HFFc6 (cell line): ENCODE results near the gene COL4A2. TPM values are rescaled to one million over a fixed set of nuclear protein-coding genes. Genes with fewer than 3 reads are reported as not detected.

Experiments
- DNase-seq: peaks from one replicate; pipeline ENCODE4 v3.0.0-alpha.2; 2018
- H3K27ac Mint-ChIP-seq: 2 replicates; pipeline ENCODE4 v1.8.0; 2020; ENCODE audit warnings: mild to moderate bottlenecking, mixed read lengths
- H3K27me3 Mint-ChIP-seq: 2 replicates; pipeline ENCODE4 v1.8.0; 2021; ENCODE audit warnings: mild to moderate bottlenecking, moderate library complexity, mixed read lengths; ENCODE audit not compliant: insufficient read depth
- H3K36me3 Mint-ChIP-seq: 2 replicates; pipeline ENCODE4 v1.8.0; 2021; ENCODE audit warnings: low read depth, mixed read lengths
- H3K4me1 Mint-ChIP-seq: 2 replicates; pipeline ENCODE4 v1.8.0; 2020; ENCODE audit warnings: low read depth, mixed read lengths
- H3K4me3 Mint-ChIP-seq: 2 replicates; pipeline ENCODE4 v1.8.0; 2020; ENCODE audit warnings: mild to moderate bottlenecking, moderate library complexity, mixed read lengths
- H3K9me3 Mint-ChIP-seq: 2 replicates; pipeline ENCODE4 v1.8.0; 2020; ENCODE audit warnings: mild to moderate bottlenecking, mixed read lengths
- total RNA-seq, 6 experiments: library from RNA; stranded (reverse); fragmentation: NEBNext Ultra II Directional; extraction: Animal tissue kit (Norgen Biotek cat#: 25700); gene quantifications; 2 replicates in 1 of 6; 3 replicates in 5 of 6; pipeline ENCODE4 v1.2.3, GENCODE V29; 2021
- TF ChIP-seq, protein P1 (sequence below): fragments of 200-600 bp; sonication (generic); IDR thresholded peaks from 2 replicates; pipeline ENCODE4 v1.5.0; 2021; ENCODE audit warnings: antibody characterized with exemption, mild to moderate bottlenecking

The COL4A2 gene
- total RNA-seq, 6 experiments from 2014 or later: 202 to 327 (median 217) TPM

GRCh38 chr13:110414283-110414682 is 107.2 kb downstream of the COL4A2 start:
- peaks cover 55% of the 10 kb centered on the region for H3K4me1 Mint-ChIP-seq
- no peaks in the 10 kb centered on the region for H3K9me3 Mint-ChIP-seq
- DNase-seq: no peak
- TF ChIP-seq, protein P1, sequence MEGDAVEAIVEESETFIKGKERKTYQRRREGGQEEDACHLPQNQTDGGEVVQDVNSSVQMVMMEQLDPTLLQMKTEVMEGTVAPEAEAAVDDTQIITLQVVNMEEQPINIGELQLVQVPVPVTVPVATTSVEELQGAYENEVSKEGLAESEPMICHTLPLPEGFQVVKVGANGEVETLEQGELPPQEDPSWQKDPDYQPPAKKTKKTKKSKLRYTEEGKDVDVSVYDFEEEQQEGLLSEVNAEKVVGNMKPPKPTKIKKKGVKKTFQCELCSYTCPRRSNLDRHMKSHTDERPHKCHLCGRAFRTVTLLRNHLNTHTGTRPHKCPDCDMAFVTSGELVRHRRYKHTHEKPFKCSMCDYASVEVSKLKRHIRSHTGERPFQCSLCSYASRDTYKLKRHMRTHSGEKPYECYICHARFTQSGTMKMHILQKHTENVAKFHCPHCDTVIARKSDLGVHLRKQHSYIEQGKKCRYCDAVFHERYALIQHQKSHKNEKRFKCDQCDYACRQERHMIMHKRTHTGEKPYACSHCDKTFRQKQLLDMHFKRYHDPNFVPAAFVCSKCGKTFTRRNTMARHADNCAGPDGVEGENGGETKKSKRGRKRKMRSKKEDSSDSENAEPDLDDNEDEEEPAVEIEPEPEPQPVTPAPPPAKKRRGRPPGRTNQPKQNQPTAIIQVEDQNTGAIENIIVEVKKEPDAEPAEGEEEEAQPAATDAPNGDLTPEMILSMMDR: no peak
- H3K27ac Mint-ChIP-seq: 0 out of 2 replicates have a peak overlapping the region, but pooled peaks have one; percentile 15
- H3K27me3 Mint-ChIP-seq: peaks cover 2% of the 10 kb centered on the region; the same call in 1 of the 2 replicates
- H3K4me3 Mint-ChIP-seq: no peak overlapping the region
- H3K36me3 Mint-ChIP-seq: peaks cover 31% of the 10 kb centered on the region

DNA sequence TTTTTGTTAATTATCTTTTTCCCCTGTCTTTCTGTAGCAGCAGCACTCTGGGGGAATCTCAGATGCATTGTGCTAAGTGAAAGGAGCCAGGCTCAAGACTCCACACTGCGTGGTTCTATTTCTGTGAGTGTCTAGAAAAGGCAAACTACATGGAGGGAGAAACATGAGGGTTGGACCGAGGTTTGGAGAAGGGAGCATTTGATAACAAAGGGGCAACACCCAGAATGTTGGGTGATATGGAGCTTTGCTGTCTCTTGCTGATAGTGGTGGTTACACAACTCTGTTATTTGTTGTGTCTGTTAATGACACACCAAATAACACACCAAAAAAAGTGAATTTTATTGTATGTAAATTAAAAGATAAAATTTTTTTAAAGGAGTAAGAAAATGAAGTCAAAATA is 107.8 kb downstream of the COL4A2 start:
- H3K4me3 Mint-ChIP-seq: no peak overlapping the region

GRCh38 chr13:110415669-110416068 is 108.6 kb downstream of the COL4A2 start:
- no peaks in the 10 kb centered on the region for H3K9me3 Mint-ChIP-seq
- H3K4me3 Mint-ChIP-seq: no peak overlapping the region
- TF ChIP-seq, protein P1: no peak
- peaks cover 46% of the 10 kb centered on the region for H3K4me1 Mint-ChIP-seq
- H3K36me3 Mint-ChIP-seq: peaks cover 25% of the 10 kb centered on the region
- H3K27me3 Mint-ChIP-seq: peaks cover 2% of the 10 kb centered on the region
- no peak overlapping the region; the same call in 1 of the 2 replicates for H3K27ac Mint-ChIP-seq
- DNase-seq: no peak

More for the DNA sequence above, 107.8 kb downstream of the COL4A2 start:
- Mint-ChIP-seq H3K4me1 (peaks cover 49% of the 10 kb centered on the region), H3K9me3 (no peaks in the 10 kb centered on the region), H3K27me3 (peaks cover 2% of the 10 kb centered on the region; the same call in 1 of the 2 replicates), H3K36me3 (peaks cover 30% of the 10 kb centered on the region), H3K27ac (no peak overlapping the region)
- TF ChIP-seq, protein P1: no peak
- DNase-seq: no peak

GRCh38 chr13:110416131-110417025 is 109.3 kb downstream of the COL4A2 start:
- no peak for DNase-seq
- Mint-ChIP-seq H3K9me3 (no peaks in the 10 kb centered on the region), H3K4me1 (peaks cover 46% of the 10 kb centered on the region), H3K27me3 (peaks cover 2% of the 10 kb centered on the region), H3K4me3 (no peak overlapping the region), H3K27ac (no peak overlapping the region), H3K36me3 (peaks cover 25% of the 10 kb centered on the region)
- TF ChIP-seq, protein P1: no peak

- peaks cover 52% of the 10 kb centered on the region for H3K4me1 Mint-ChIP-seq
Observed at GRCh38 chr13:110418944-110419343, 111.9 kb downstream of the COL4A2 start.

More at GRCh38 chr13:110418944-110419343, 111.9 kb downstream of the COL4A2 start:
- H3K4me3 Mint-ChIP-seq: no peak overlapping the region
- no peak overlapping the region for H3K27ac Mint-ChIP-seq
- no peak for DNase-seq
- TF ChIP-seq, protein P1: no peak
- no peaks in the 10 kb centered on the region for H3K9me3 Mint-ChIP-seq
- H3K36me3 Mint-ChIP-seq: peaks cover 25% of the 10 kb centered on the region
- peaks cover 2% of the 10 kb centered on the region for H3K27me3 Mint-ChIP-seq
